GM13977 (cell line): ENCODE measurements around the gene FNDC3A.

Experiments used
- DNase-seq: peaks from one replicate; pipeline ENCODE4 v3.0.0; 2012; ENCODE audit warnings: low spot score
- in situ Hi-C: fragments of 300-500 bp; cut with MboI; formaldehyde crosslinking; loops from one replicate; pipeline ENCODE4 v1.12.0; 2022; ENCODE audit warnings: low sequenced_read_pairs, low pct_unique_long_range_greater_than_20kb, mixed read lengths, inconsistent platforms; ENCODE audit not compliant: unreplicated experiment
- TF ChIP-seq, protein P1 (sequence below): IDR thresholded peaks from 2 replicates; pipeline ENCODE4 v1.5.1; 2012; ENCODE audit warnings: mild to moderate bottlenecking, control low read depth; ENCODE audit not compliant: insufficient read depth; ENCODE audit errors: extremely low read depth, missing control alignments

Gene FNDC3A, protein sequence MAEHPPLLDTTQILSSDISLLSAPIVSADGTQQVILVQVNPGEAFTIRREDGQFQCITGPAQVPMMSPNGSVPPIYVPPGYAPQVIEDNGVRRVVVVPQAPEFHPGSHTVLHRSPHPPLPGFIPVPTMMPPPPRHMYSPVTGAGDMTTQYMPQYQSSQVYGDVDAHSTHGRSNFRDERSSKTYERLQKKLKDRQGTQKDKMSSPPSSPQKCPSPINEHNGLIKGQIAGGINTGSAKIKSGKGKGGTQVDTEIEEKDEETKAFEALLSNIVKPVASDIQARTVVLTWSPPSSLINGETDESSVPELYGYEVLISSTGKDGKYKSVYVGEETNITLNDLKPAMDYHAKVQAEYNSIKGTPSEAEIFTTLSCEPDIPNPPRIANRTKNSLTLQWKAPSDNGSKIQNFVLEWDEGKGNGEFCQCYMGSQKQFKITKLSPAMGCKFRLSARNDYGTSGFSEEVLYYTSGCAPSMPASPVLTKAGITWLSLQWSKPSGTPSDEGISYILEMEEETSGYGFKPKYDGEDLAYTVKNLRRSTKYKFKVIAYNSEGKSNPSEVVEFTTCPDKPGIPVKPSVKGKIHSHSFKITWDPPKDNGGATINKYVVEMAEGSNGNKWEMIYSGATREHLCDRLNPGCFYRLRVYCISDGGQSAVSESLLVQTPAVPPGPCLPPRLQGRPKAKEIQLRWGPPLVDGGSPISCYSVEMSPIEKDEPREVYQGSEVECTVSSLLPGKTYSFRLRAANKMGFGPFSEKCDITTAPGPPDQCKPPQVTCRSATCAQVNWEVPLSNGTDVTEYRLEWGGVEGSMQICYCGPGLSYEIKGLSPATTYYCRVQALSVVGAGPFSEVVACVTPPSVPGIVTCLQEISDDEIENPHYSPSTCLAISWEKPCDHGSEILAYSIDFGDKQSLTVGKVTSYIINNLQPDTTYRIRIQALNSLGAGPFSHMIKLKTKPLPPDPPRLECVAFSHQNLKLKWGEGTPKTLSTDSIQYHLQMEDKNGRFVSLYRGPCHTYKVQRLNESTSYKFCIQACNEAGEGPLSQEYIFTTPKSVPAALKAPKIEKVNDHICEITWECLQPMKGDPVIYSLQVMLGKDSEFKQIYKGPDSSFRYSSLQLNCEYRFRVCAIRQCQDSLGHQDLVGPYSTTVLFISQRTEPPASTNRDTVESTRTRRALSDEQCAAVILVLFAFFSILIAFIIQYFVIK

DNA sequence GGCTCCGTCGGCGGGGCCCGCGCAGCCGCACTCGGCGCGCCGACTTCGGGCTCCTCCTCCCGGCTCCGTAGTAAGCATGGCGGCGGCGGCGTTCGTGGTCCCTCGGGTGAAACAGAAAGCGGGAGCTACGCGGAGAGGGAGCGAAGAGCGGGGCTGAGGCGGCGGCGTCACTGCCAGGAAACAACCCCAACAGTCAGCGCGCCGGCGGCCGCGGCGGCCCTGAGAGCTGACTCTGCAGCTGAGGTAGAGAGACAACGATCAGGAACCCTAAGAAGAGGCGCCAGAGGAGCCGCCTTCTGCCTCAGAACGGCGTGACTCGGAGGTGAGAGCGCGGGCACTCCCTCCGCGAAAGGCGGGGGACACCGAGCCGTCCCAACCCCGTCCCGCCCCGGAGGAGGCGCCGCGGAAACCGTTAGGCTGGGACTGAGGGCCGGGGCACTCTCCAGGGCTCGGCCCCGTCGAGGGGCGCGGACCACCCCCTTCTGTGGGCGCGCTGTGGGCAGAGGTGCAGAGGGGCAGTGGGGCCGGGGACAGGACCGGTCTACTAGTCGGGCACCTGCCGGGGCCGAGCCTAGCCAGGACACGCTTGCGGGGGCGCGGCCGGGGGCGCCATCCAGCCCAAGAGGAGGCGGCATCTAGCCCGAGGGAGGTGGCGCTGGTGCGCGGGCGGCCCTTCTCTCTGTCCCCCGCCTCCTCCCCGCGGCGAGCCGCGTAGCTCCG is at the start of gene FNDC3A:
TSS of gene FNDC3A (plus strand) at position 57 of the 720 bp plus-strand sequence. CDS start 30,279 bp downstream, outside the sequence.
- DNase-seq: peak; percentile 93
- TF ChIP-seq, protein P1, sequence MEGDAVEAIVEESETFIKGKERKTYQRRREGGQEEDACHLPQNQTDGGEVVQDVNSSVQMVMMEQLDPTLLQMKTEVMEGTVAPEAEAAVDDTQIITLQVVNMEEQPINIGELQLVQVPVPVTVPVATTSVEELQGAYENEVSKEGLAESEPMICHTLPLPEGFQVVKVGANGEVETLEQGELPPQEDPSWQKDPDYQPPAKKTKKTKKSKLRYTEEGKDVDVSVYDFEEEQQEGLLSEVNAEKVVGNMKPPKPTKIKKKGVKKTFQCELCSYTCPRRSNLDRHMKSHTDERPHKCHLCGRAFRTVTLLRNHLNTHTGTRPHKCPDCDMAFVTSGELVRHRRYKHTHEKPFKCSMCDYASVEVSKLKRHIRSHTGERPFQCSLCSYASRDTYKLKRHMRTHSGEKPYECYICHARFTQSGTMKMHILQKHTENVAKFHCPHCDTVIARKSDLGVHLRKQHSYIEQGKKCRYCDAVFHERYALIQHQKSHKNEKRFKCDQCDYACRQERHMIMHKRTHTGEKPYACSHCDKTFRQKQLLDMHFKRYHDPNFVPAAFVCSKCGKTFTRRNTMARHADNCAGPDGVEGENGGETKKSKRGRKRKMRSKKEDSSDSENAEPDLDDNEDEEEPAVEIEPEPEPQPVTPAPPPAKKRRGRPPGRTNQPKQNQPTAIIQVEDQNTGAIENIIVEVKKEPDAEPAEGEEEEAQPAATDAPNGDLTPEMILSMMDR: peak; percentile 20
- in situ Hi-C loops: no loop called here

DNA sequence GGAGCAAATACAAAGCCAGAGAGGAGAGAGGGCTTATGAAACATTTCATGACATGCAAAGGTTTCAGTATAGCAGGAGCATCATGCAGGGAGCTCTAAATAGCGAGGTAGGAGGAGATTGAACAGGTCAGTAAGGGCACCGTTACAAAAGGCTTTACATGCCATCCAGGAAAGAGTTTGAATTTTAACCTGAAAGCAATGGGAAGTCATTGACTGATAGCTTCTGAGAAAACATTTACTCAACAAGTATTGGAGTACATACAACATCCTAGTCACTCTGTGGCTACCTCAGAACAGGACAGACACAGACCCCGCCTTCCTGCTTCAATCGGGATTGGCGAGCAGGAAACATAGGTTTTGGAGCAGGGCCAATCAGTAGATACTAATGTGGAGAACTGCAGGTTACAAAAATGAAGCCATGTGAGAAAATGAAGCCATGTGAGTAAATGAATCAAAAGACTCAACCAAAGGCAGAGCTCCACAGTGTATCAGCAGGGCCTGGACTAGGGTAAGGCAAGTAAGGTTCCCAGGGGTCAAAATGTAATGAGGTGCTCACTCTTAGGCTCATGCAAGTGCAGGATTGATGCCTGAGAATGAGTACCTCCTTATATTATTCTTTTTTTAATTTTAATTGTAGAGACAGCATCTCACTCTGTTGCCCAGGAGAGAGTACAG is 46.8 kb upstream of the FNDC3A start:
- in situ Hi-C loops: no loop called here
- DNase-seq: no peak
- TF ChIP-seq, protein P1: no peak

DNA sequence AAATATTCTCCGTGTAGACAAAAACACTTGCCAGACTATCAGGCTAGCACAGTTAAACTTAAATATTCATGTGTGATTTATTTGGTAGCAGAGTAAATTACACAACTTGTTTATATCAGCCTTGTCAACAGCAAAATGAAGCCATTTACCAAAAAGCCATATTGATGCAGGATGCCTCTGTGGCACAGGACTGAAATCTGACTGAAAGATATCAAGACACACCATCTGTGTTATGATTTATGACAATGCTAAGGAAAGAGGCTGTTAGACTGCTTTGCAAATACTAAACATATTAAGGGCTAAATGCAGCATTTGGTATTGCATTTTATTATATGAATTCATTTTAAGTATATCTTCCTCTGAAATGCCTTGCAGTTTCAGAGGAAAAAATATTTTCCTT is 44.8 kb upstream of the FNDC3A start:
- TF ChIP-seq, protein P1: no peak
- in situ Hi-C loops: no loop called here
- no peak for DNase-seq

DNA sequence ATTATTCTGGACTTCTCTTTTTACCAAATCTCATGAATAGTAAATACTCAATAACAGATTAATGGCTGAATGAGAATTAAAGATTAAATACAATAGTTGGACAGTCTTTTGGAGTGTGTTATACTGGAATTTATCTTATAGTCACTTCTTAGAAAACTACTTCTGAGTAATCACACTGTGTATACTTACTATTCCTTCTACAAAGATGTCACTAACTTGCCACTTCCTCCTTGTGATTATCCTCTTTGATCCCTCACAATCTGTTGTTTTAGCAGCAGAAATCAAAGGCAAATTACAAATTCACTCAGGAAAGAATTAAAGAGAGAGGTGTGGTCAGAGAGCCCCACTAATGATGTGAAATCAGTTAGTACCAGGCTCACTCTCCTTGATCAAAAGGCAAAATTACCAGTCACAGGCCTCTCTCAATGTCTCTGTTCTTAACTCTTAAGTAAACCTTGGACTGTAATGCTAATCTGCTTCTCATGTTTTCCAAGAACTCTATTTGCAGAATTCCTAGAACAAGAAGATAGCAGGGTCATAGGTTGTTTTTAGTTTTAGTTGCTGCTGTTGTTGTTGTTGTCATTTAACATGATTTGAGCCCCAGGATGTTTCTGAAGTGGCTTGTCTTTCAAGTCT is 37.3 kb upstream of the FNDC3A start:
- in situ Hi-C loops: no loop called here
- TF ChIP-seq, protein P1: no peak
- no peak for DNase-seq

DNA sequence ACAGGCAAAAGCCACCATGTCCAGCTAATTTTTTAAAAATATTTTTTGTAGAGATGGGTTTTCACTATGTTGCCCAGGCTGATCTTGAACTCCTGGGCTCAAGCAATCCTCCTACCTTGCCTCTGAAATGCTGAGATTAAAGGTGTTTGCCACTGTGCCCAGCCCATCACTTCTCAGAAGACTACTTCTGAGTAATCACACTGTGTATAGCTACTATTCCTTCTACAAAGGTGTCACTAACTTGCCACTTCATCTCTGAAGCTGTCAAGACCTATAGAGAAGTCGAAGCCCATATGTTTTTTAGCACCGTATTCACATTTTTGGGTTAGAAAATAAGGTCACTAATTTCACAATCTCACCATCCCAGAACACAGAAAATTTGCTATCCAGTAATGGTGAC is 36.0 kb upstream of the FNDC3A start:
- in situ Hi-C loops: no loop called here
- no peak for DNase-seq
- TF ChIP-seq, protein P1: no peak
